Upper lobe of left lung (tissue), 4 donors: ENCODE measurements around the gene NKX6-2.

Source experiments
- CTCF ChIP-seq, 6 experiments: fragments of 450-650 bp in 4 of 6; fragments of 200-600 bp in 2 of 6; sonication (generic) in 2 of 6; IDR thresholded peaks; one replicate each; pipeline ENCODE4 v1.5.1; 2016 to 2019; ENCODE audit warnings: antibody characterized with exemption in 6 of 6
- POLR2AphosphoS5 ChIP-seq, 2 donors: sonication (generic); formaldehyde crosslinking; IDR thresholded peaks; one replicate each; pipeline ENCODE4 v1.5.1; 2017; ENCODE audit warnings: antibody characterized with exemption in 2 of 2

GRCh38 chr10:132802694-132803320 lies 16.9 kb upstream of the NKX6-2 start:
- TF ChIP-seq POLR2AphosphoS5 (IDR thresholded peaks at IDR 0.05) (no peak), CTCF (IDR thresholded peaks at IDR 0.05) (no peak)
